Muscle of leg (tissue), 11 donors: ENCODE data around the gene MAPK7. TPM values are rescaled to one million over a fixed set of nuclear protein-coding genes. Genes with fewer than 3 reads are reported as not detected.

Experiments used
- DNase-seq: peaks from one replicate; pipeline ENCODE4 v3.0.0; 2013
- H3K27ac ChIP-seq: one replicate; pipeline ENCODE4 v1.5.1; 2013; ENCODE audit warnings: mild to moderate bottlenecking, low read length, control low read depth
- H3K27me3 ChIP-seq: one replicate; pipeline ENCODE4 v1.6.1; 2013; ENCODE audit warnings: low read length; ENCODE audit not compliant: control insufficient read depth, insufficient read depth
- H3K36me3 ChIP-seq: one replicate; pipeline ENCODE4 v1.6.1; 2013; ENCODE audit warnings: low read length; ENCODE audit not compliant: control insufficient read depth, insufficient read depth
- H3K4me1 ChIP-seq: one replicate; pipeline ENCODE4 v1.6.1; 2013; ENCODE audit warnings: low read length; ENCODE audit not compliant: control insufficient read depth, insufficient read depth
- H3K4me3 ChIP-seq: one replicate; pipeline ENCODE4 v1.5.1; 2013; ENCODE audit warnings: low read length, control low read depth
- H3K9me3 ChIP-seq: replicated peaks from 2 replicates; pipeline ENCODE4 v1.6.1; 2013; ENCODE audit warnings: low read depth, low read length; ENCODE audit not compliant: control insufficient read depth
- WGBS: methylation state at CpG from one replicate; pipeline ENCODE4 v1.1.5; 2013; ENCODE audit warnings: missing lambda C conversion rate; ENCODE audit not compliant: insufficient coverage; 5-methylcytosine and 5-hydroxymethylcytosine counted together
- polyA plus RNA-seq, 8 donors: library from polyadenylated mRNA; unstranded; fragments of 120-200 nt; gene quantifications; one replicate each; pipeline versions ENCODE4 v1.2.1 to v1.2.3, GENCODE V29; 2013; ENCODE audit warnings: inconsistent platforms in 1 of 8, low replicate concordance in 1 of 8; ENCODE audit not compliant: insufficient read length in 8 of 8, insufficient read depth in 1 of 8
- total RNA-seq: library from RNA; stranded (reverse); fragments of 120-200 nt; gene quantifications from one replicate; pipeline ENCODE4 v1.2.4, GENCODE V29; 2013

MAPK7 gene
- total and polyA plus RNA-seq, 9 donors = 8.4 to 28.4 (median 25.1) TPM

- Histone ChIP-seq H3K4me3 (no peak overlapping the region), H3K36me3 (no peaks in the 10 kb centered on the region), H3K4me1 (peaks cover 19% of the 10 kb centered on the region), H3K27me3 (peaks cover 2% of the 10 kb centered on the region), H3K27ac (no peak overlapping the region), H3K9me3 (no peaks in the 10 kb centered on the region)
- no peak for DNase-seq
- WGBS = 93% methylated on average over 14 of the region's 18 CpGs
These were observed 37.8 kb downstream of the MAPK7 start for GRCh38 chr17:19415806-19416775.

GRCh38 chr17:19417611-19418010, 39.3 kb downstream of the MAPK7 start:
- no peaks in the 10 kb centered on the region for H3K27me3 ChIP-seq
- DNase-seq = no peak
- H3K4me1 ChIP-seq = peaks cover 9% of the 10 kb centered on the region
- no peaks in the 10 kb centered on the region for H3K9me3 ChIP-seq
- 66% methylated on average over 3 of the region's 3 CpGs for WGBS
- no peak overlapping the region for H3K27ac ChIP-seq
- no peak overlapping the region for H3K4me3 ChIP-seq
- H3K36me3 ChIP-seq = no peaks in the 10 kb centered on the region

GRCh38 chr17:19418251-19418992, 40.1 kb downstream of the MAPK7 start:
- Histone ChIP-seq H3K27ac (no peak overlapping the region), H3K36me3 (no peaks in the 10 kb centered on the region), H3K27me3 (no peaks in the 10 kb centered on the region), H3K4me1 (peaks cover 5% of the 10 kb centered on the region), H3K9me3 (no peaks in the 10 kb centered on the region), H3K4me3 (no peak overlapping the region)
- WGBS = 44% methylated on average over 5 of the region's 7 CpGs
- peak; percentile 73 for DNase-seq

- H3K27me3 ChIP-seq = no peaks in the 10 kb centered on the region
- no peak overlapping the region for H3K4me3 ChIP-seq
- no CpG with 5 or more reads among the region's 4 CpGs for WGBS
- no peak overlapping the region for H3K27ac ChIP-seq
- H3K4me1 ChIP-seq = peaks cover 2% of the 10 kb centered on the region
- no peaks in the 10 kb centered on the region for H3K36me3 ChIP-seq
- no peaks in the 10 kb centered on the region for H3K9me3 ChIP-seq
- no peak for DNase-seq
These were observed 42.9 kb downstream of the MAPK7 start for GRCh38 chr17:19421219-19421618.

GRCh38 chr17:19421926-19422325, 43.6 kb downstream of the MAPK7 start:
- Histone ChIP-seq H3K4me3 (no peak overlapping the region), H3K27me3 (no peaks in the 10 kb centered on the region), H3K4me1 (peaks cover 2% of the 10 kb centered on the region), H3K36me3 (no peaks in the 10 kb centered on the region), H3K9me3 (no peaks in the 10 kb centered on the region), H3K27ac (no peak overlapping the region)
- no peak for DNase-seq
- no CpG with 5 or more reads among the region's 6 CpGs for WGBS

- Histone ChIP-seq H3K27me3 (no peaks in the 10 kb centered on the region), H3K4me1 (no peaks in the 10 kb centered on the region), H3K36me3 (no peaks in the 10 kb centered on the region), H3K9me3 (no peaks in the 10 kb centered on the region), H3K27ac (no peak overlapping the region), H3K4me3 (no peak overlapping the region)
- DNase-seq = no peak
- 61% methylated on average over 5 of the region's 8 CpGs for WGBS
These were observed 46.9 kb downstream of the MAPK7 start for GRCh38 chr17:19424934-19425868.

- no peaks in the 10 kb centered on the region for H3K27me3 ChIP-seq
- H3K4me3 ChIP-seq = no peak overlapping the region
- no peak overlapping the region for H3K27ac ChIP-seq
- no peaks in the 10 kb centered on the region for H3K36me3 ChIP-seq
- no peaks in the 10 kb centered on the region for H3K9me3 ChIP-seq
- H3K4me1 ChIP-seq = no peaks in the 10 kb centered on the region
- WGBS = 100% methylated on average over 1 of the region's 5 CpGs
- no peak for DNase-seq
These were observed 48.3 kb downstream of the MAPK7 start for GRCh38 chr17:19426631-19427030.

- H3K27me3 ChIP-seq = no peaks in the 10 kb centered on the region
- no peaks in the 10 kb centered on the region for H3K9me3 ChIP-seq
- H3K36me3 ChIP-seq = no peaks in the 10 kb centered on the region
- no peak for DNase-seq
- 100% methylated on average over 1 of the region's 3 CpGs for WGBS
- no peak overlapping the region for H3K4me3 ChIP-seq
- no peak overlapping the region for H3K27ac ChIP-seq
- no peaks in the 10 kb centered on the region for H3K4me1 ChIP-seq
These were observed 53.4 kb downstream of the MAPK7 start for GRCh38 chr17:19431691-19432090.
